HL-60/S4 (cell line): ENCODE measurements around the gene FERMT2.
"Not testable (repeated sequence)": the region's sequence is repeated elsewhere in the genome, so short reads cannot be mapped to it uniquely, and the experiment has no call there.

Experiments used
- in situ Hi-C: fragments of 300-500 bp; cut with MboI; formaldehyde crosslinking; loops from 2 replicates; pipeline ENCODE4 v1.14.3; 2022; ENCODE audit warnings: low sequenced_read_pairs

FERMT2 gene

GRCh38 chr14:52944254-52944653 is 6.6 kb downstream of the FERMT2 start:
- in situ Hi-C loops = no loop called here

- in situ Hi-C loops = no loop called here
Observed at GRCh38 chr14:52939427-52939826, 11.4 kb downstream of the FERMT2 start.

- in situ Hi-C loops = no loop called here
Observed at GRCh38 chr14:52937869-52938268, 13.0 kb downstream of the FERMT2 start.

GRCh38 chr14:52937306-52937705 is 13.5 kb downstream of the FERMT2 start:
- in situ Hi-C loops = no loop called here

DNA sequence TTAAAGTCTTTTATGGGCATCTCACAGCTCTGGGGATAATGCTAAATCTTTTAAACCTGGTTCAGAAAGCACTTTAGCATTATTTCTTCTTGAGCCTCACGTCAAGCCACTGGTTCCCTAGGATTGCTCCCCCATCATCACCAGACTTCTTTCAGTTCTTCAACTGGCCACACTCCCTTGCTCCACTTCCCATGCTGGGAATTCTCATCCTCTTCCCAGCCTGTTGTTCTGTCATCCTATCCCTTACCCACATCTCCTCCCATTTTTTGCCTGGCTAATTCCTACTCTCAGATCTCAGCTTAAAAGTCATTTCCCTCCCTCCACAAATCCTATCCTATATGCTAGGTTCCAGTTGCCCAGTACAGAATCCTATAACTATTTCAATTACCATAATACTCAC is 14.4 kb downstream of the FERMT2 start:
- in situ Hi-C loops = no loop called here

- in situ Hi-C loops = no loop called here
Observed at GRCh38 chr14:52935833-52936232, 15.0 kb downstream of the FERMT2 start.

- in situ Hi-C loops = no loop called here
Observed at GRCh38 chr14:52934762-52935161, 16.1 kb downstream of the FERMT2 start.

- in situ Hi-C loops = no loop called here
Observed at GRCh38 chr14:52929192-52929807, 21.6 kb downstream of the FERMT2 start.

DNA sequence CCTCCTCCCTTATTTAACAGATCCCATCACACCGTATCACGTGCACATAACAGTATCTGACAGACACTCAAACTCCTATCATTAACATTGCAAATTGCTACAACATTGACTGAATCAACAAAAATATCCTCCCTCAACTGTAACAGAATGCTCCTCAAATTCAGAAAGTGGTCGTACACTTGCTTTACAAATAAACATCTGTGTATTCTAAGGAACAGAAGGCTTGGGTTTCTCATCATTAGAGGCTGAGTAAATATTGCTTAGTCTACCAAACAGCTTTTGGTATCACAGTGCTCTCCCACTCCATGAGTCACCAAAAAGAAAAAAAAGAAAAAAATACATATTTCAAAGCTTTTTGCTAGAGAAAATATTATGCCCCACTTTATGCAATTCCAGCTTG is 23.9 kb downstream of the FERMT2 start:
- in situ Hi-C loops = no loop called here

GRCh38 chr14:52923902-52924575 is 26.8 kb downstream of the FERMT2 start:
- in situ Hi-C loops = no loop called here

- in situ Hi-C loops = no loop called here
Observed at GRCh38 chr14:52922656-52923055, 28.2 kb downstream of the FERMT2 start.

DNA sequence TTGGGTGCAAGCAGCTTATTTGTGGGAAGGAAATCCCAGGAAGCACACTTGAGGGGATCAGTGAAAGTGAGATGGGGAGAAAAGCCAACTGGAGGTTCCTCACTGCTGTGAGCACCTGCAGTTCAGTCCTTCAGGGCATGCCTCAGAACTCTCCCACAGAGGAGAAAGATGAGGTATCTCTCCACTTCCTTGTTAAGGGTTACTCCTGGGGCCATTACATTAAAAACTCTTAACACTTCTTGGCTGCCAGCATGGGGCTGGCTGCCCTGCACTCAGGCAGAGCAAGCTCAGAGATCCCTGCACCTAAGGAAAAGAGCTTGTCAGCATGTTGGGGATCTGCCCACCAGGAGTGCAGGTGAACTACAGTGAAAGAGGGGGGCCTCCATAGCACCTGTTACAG is 28.8 kb downstream of the FERMT2 start:
- in situ Hi-C loops = no loop called here

DNA sequence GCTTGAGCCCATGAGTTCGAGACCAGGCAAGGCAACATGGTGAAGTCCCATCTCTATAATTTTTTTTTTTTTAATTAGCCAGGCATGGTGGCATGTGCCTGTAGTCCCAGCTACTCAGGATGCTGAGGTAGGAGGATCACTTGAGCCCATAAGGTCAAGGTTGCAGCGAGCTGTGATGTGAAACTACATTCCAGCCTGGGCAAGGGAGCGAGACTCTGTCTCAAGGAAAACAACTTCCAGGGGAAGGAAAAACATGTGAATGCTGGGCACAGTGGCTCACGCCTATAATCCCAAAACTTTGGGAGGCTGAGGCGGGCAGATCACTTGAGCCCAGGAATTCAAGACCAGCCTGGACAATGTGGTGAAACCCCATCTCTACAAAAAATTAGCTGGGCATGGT is 30.4 kb downstream of the FERMT2 start:
- in situ Hi-C loops = not testable (repeated sequence)

DNA sequence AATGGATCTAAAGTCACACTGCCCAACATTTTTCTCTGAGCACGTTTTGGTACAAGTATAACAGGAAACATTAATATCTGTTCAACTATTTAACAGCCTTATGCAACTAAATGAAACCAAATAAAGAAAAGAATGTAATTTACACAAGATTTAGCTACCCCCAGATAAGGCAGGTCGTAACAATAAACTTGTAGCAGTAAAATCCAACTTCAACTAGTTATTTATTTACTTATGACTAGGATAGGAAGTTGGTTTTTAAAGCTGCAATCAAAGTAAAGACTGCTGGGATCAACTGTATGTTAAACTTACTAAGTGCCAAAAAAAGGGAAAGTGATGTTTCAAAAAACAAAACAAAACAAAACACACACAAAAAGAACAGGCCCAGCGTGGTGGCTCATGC is 30.9 kb downstream of the FERMT2 start:
- in situ Hi-C loops = no loop called here

- in situ Hi-C loops = no loop called here
Observed at GRCh38 chr14:52918486-52918885, 32.4 kb downstream of the FERMT2 start.

DNA sequence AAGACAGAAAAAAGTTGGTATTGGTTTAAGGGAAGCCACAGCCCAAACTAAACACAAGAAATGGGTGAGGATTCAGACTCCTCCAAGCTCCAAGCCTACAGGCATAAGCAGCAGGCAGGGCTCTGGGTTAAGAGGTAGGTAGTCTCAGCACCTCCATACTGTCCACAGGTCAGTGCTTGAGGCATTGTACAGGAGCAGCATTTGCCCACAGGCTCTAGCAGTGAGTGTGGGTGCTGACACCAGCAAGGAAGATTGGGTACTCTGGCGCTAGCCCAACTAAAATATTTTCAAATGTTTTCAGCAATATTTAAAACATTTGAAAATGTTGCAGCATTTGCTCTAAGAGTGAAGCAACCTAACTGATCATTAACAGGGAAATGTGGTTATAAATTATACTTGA is 33.1 kb downstream of the FERMT2 start:
- in situ Hi-C loops = no loop called here

DNA sequence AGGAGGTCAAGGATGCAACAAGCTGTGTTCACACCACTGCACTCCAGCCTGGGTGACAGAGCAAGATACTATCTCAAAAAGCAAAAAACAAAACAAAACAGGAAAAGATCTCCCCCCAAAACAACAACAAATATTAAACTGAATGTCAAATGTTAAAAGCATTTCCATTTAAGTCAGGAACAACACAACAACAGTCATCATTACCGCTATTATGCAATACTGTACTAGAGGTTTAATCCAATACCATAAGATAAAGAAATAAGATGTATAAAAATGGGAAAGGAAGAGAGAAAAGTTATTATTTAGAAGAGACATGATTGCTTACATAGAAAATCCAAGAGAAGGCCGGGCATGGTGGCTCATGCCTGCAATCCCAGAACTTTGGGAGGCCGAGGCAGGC is 36.6 kb downstream of the FERMT2 start:
- in situ Hi-C loops = no loop called here

- in situ Hi-C loops = no loop called here
Observed at GRCh38 chr14:52913271-52913670, 37.6 kb downstream of the FERMT2 start.

DNA sequence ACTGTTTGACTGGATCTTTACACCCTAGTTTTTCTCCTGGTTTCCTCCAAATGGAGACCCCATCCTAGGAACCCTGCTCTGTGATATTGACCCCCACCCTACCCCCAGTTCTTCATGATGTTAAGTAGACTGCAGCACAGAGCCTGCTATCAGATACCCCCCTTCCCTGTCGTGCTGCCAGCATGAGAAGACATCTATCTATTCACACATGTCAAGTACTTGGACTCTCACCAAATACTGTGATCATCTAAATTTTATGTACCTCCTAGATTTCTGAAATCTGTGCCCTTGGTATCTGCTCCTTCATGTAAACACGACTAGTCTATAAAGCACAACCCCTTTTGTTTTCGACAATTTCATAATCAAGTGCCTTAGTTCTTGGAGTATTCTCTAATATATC is 38.9 kb downstream of the FERMT2 start:
- in situ Hi-C loops = no loop called here

GRCh38 chr14:52910572-52910971 is 40.3 kb downstream of the FERMT2 start:
- in situ Hi-C loops = no loop called here

GRCh38 chr14:52907949-52908348 is 42.9 kb downstream of the FERMT2 start:
- in situ Hi-C loops = no loop called here

DNA sequence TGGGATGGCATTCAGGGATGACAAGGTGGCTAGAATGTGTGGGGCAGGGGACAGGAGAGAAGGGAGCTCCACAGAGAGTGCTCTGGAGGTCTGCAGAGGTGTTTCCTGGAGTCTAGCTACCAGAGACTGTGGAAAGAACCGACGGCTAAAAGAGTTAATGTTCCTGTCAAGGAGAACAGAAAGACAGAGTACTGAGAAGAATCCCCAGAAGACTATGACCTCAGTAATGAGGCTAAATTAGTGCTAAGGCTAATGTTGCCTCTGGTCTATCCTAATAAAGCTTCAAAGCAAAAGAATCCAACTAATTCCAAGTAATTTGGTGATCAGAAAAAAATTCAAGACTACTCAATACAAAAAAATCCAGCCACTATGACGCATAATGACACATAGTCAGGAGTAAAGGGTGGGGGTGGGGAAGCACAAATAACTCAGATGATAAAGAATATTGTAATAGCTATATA is 44.7 kb downstream of the FERMT2 start:
- in situ Hi-C loops = no loop called here
